Activated T-cell treated with anti-CD3 and anti-CD28 coated beads, Interleukin-2, amount 50 U/mL, for 4 hours (primary cell): ENCODE results near the gene CNTN5. TPM values are rescaled to one million over a fixed set of nuclear protein-coding genes. Genes with fewer than 3 reads are reported as not detected.

Source experiments
- ATAC-seq, 2 donors: fragments of 200-7000 bp; cut with Tn5 transposase; one replicate each; pipeline ENCODE4 v1.10.0; 2021
- DNase-seq: peaks from one replicate; pipeline ENCODE4 v3.0.0-alpha.2; 2020
- H3K27me3 Mint-ChIP-seq: one replicate; pipeline ENCODE4 v1.8.0; 2021; ENCODE audit warnings: low read depth, mixed read lengths
- H3K36me3 Mint-ChIP-seq: one replicate; pipeline ENCODE4 v1.8.0; 2022; ENCODE audit warnings: mixed read lengths; ENCODE audit not compliant: insufficient read depth
- H3K4me1 Mint-ChIP-seq: one replicate; pipeline ENCODE4 v1.8.0; 2021; ENCODE audit warnings: low read depth, mixed read lengths
- H3K4me3 Mint-ChIP-seq: one replicate; pipeline ENCODE4 v1.8.0; 2021; ENCODE audit warnings: mild to moderate bottlenecking, moderate library complexity, mixed read lengths
- H3K9me3 Mint-ChIP-seq: one replicate; pipeline ENCODE4 v1.8.0; 2021; ENCODE audit warnings: mixed read lengths
- total RNA-seq, 3 donors: library from RNA; stranded (reverse); gene quantifications; one replicate each; pipeline ENCODE4 v1.2.1, GENCODE V29; 2021

Gene CNTN5
- total RNA-seq, 3 donors from 2014 or later = not detected

DNA sequence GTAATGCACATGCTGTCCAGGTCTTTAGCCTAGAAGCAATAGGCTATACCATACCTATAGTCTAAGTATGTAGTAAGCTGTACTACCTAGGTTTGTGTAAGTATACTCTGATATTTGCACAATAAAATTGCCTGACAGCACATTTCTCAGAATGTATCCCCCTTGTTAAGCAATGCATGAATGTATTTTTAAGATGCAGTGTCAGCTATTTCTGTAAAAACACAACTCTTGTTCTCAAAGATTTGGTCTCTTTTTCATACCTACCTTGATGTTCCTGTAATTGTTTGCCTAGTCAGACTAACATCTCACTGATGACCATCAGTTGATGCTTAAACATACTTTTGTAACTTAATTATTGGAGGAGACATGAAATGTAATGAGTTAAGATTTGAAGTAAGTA, 619.9 kb downstream of the CNTN5 start:
- Mint-ChIP-seq H3K4me1 (no peaks in the 10 kb centered on the region), H3K9me3 (peaks cover 18% of the 10 kb centered on the region), H3K36me3 (no peaks in the 10 kb centered on the region), H3K27me3 (no peaks in the 10 kb centered on the region), H3K4me3 (no peak overlapping the region)
- ATAC-seq (no peak), DNase-seq (no peak)

- ATAC-seq (no peak), DNase-seq (no peak)
- Mint-ChIP-seq H3K36me3 (no peaks in the 10 kb centered on the region), H3K9me3 (peaks cover 17% of the 10 kb centered on the region), H3K4me1 (no peaks in the 10 kb centered on the region), H3K27me3 (no peaks in the 10 kb centered on the region), H3K4me3 (no peak overlapping the region)
Measured at GRCh38 chr11:99645934-99646333, 625.2 kb downstream of the CNTN5 start.

DNA sequence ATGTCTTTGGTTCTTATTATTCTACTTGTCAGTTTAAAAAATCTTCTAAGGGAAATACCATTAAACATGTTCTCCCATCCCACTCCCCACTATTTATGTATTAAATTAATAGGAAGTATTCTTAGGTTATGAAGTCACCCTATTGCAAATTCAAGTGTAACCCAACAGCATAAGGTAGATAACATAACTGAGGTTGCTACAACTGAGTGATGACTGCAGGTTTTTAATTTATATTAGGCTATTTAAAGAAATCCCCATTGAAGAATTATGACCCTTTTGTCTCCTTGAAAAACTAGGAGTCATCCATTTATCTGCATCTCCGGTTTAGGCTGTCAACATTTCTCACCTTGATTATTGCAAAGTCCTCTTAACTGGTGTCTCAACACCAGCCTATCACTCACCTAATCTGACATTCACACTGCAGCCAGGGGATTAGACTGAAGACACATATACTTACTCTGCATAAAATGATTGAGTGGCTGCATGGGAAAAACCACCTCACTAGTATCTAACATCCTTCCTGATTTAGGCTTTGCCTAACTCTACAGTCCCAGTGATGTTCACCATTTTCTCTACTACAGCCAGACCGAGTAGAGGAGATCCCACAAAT, 649.4 kb downstream of the CNTN5 start:
- Mint-ChIP-seq H3K27me3 (no peaks in the 10 kb centered on the region), H3K9me3 (peaks cover 23% of the 10 kb centered on the region)

DNA sequence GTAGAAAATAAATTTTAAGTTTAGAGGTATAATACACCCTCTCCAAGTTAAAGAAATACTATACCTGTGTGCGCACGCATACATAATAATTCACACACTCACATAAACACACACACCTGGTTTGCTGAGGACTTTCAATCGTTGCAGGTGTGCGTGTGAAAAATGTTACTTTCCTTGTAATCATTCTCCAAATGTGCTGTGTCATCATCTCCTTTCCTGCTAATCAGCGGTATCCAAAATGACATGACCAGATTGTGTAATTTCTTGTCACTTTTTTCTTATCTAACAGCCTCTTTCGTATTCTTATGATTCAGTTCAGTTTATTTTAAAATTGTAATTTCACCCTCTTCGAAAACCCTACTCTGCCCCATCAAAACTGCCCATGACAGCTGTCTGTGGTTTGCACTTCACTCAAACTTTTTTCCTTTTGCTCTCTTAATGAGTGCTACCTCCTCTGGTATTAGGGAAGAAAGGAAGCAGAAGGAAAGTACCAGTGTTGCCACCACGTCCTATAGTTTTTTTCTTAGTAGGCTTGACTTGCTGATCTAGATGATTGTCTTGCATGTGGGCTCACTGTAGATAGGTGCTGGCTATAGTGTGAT, 651.2 kb downstream of the CNTN5 start:
- ATAC-seq (no peak), DNase-seq (no peak)
- Mint-ChIP-seq H3K4me1 (no peaks in the 10 kb centered on the region), H3K27me3 (no peaks in the 10 kb centered on the region), H3K36me3 (no peaks in the 10 kb centered on the region), H3K4me3 (no peak overlapping the region), H3K9me3 (peaks cover 23% of the 10 kb centered on the region)

More for the DNA sequence above, 649.4 kb downstream of the CNTN5 start:
- Mint-ChIP-seq H3K36me3 (no peaks in the 10 kb centered on the region), H3K4me3 (no peak overlapping the region), H3K4me1 (no peaks in the 10 kb centered on the region)
- DNase-seq (no peak), ATAC-seq (no peak)

DNA sequence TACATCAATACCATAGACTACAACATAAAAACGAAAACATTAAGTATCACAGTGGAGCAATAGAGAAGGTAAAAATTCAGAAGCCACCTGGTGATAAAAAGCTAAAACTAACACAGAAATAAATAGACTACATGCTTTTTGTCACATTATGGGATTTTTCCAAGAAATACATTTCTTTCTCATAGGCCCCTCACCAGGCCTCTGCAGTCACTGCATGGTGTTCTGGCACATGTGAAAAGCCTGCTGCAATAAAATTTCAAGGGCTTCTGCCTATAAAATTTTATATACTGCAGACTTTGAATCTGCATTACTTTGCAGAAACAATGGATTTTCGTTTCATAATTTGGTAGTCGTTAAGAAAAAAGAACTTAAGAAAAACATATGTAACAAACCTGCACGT, 655.5 kb downstream of the CNTN5 start:
- Mint-ChIP-seq H3K27me3 (no peaks in the 10 kb centered on the region), H3K36me3 (no peaks in the 10 kb centered on the region), H3K9me3 (peaks cover 18% of the 10 kb centered on the region), H3K4me3 (no peak overlapping the region), H3K4me1 (no peaks in the 10 kb centered on the region)
- DNase-seq = no peak
- no peak for ATAC-seq

DNA sequence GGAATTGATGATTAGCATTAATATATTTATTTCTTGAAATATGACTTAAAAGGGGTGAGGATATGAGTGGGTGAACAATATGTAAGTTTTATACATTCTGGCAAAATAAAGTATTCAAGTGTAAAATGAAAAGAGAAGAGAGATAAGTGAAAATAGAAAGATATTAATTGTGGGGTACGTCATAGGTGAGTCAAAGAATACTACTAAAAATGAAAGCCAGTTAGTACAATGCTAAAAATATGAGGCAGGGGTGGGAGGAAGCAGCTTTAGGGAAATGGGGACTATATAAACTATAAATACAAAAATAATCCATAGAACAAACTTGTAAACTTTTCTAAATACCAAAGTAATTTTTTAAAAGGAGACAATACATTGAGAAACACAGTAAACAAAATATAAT, 661.4 kb downstream of the CNTN5 start:
- H3K4me1 Mint-ChIP-seq = no peaks in the 10 kb centered on the region
- H3K4me3 Mint-ChIP-seq = no peak overlapping the region
- DNase-seq (no peak), ATAC-seq (no peak)
- no peaks in the 10 kb centered on the region for H3K36me3 Mint-ChIP-seq
- no peaks in the 10 kb centered on the region for H3K27me3 Mint-ChIP-seq
- peaks cover 7% of the 10 kb centered on the region for H3K9me3 Mint-ChIP-seq

GRCh38 chr11:99682646-99683045, 661.9 kb downstream of the CNTN5 start:
- DNase-seq (no peak), ATAC-seq (no peak)
- no peaks in the 10 kb centered on the region for H3K27me3 Mint-ChIP-seq
- no peaks in the 10 kb centered on the region for H3K36me3 Mint-ChIP-seq
- no peak overlapping the region for H3K4me3 Mint-ChIP-seq
- H3K4me1 Mint-ChIP-seq = no peaks in the 10 kb centered on the region
- H3K9me3 Mint-ChIP-seq = peaks cover 7% of the 10 kb centered on the region

DNA sequence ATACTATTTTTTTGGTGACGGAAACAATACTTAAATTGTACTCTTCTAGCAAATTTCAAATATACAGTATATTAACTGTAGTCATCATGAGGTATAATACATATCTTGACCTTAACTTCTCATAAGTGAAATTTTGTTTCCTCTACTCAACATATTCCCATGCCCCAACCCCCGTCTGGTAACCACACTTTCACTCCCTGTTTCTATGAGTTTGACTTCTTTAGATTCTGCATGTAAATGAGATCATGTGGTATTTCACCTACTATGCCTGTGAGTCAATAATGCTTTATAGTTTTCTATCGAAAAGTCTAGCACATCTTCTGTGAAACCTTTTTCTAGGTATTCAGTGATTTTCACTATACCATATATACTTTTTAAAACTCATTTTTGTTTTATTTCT, 663.2 kb downstream of the CNTN5 start:
- ATAC-seq (no peak), DNase-seq (no peak)
- H3K4me3 Mint-ChIP-seq = no peak overlapping the region
- H3K4me1 Mint-ChIP-seq = no peaks in the 10 kb centered on the region
- H3K36me3 Mint-ChIP-seq = no peaks in the 10 kb centered on the region
- peaks cover 7% of the 10 kb centered on the region for H3K9me3 Mint-ChIP-seq
- H3K27me3 Mint-ChIP-seq = no peaks in the 10 kb centered on the region

DNA sequence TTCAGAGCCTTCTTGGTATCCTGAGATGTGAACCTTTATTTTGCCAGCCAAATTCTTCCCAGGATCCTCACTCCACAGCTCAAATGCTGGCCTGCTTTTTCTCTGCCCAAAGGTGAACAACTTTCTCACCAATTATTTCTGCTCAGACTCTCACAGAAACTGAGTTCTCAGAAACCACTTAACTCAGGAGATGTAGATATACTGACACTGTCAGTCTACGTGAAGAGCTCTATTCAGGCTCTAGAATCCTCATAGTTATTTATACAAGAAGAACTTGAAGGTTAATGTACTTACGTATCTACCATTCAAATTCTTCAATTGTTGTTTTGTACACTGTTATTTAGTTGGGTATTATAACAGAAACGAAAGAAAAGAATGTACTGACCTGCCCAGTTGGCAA, 666.1 kb downstream of the CNTN5 start:
- Mint-ChIP-seq H3K4me3 (no peak overlapping the region), H3K4me1 (no peaks in the 10 kb centered on the region), H3K36me3 (no peaks in the 10 kb centered on the region), H3K27me3 (no peaks in the 10 kb centered on the region), H3K9me3 (peaks cover 25% of the 10 kb centered on the region)
- DNase-seq = no peak
- no peak for ATAC-seq

DNA sequence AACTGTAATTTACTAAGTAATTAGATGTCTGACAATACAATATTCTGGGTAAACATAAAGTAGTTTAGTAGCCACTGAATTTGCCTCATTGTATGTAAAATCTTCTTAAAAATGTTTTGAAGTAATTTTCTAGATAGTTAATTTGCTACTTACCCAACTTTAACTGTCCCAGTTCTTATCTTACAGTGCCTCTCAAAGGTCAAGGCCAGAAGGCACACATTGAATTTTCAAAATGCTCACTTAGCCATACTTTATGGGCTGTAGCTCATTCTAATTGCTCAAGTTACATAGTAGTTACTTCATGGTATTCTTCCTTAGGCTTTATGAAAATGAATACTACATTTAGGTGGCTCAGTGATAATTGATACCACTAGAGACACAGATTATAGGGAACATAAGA, 666.6 kb downstream of the CNTN5 start:
- Mint-ChIP-seq H3K4me3 (no peak overlapping the region), H3K27me3 (no peaks in the 10 kb centered on the region), H3K9me3 (peaks cover 28% of the 10 kb centered on the region), H3K4me1 (no peaks in the 10 kb centered on the region), H3K36me3 (no peaks in the 10 kb centered on the region)
- no peak for ATAC-seq
- DNase-seq = no peak

GRCh38 chr11:99693941-99694492, 673.3 kb downstream of the CNTN5 start:
- no peaks in the 10 kb centered on the region for H3K36me3 Mint-ChIP-seq
- H3K4me3 Mint-ChIP-seq = no peak overlapping the region
- H3K27me3 Mint-ChIP-seq = no peaks in the 10 kb centered on the region
- ATAC-seq (no peak), DNase-seq (no peak)
- no peaks in the 10 kb centered on the region for H3K4me1 Mint-ChIP-seq
- peaks cover 42% of the 10 kb centered on the region for H3K9me3 Mint-ChIP-seq

DNA sequence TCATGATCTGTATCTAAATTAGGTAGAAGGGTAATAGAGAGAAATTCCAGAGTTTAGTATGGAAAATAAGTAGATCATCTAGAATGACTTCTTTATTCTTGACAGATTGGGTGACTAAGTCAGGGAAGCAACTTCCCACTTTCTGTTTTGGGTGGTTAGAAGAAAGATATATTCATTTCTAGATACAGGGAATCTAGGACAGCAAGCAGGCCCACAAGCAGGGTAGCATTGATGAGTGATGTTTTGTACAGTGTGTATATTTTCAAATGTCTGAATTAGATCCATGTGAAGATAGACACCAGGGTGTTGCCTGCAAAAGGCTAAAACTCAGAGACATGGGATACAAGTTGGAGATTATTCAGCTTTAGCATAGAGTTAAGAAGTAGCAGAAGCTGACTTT, 674.4 kb downstream of the CNTN5 start:
- Mint-ChIP-seq H3K27me3 (no peaks in the 10 kb centered on the region), H3K9me3 (peaks cover 34% of the 10 kb centered on the region), H3K4me1 (no peaks in the 10 kb centered on the region), H3K36me3 (no peaks in the 10 kb centered on the region), H3K4me3 (no peak overlapping the region)
- DNase-seq = no peak
- ATAC-seq = no peak

GRCh38 chr11:99706848-99707247, 686.1 kb downstream of the CNTN5 start:
- no peaks in the 10 kb centered on the region for H3K36me3 Mint-ChIP-seq
- no peaks in the 10 kb centered on the region for H3K4me1 Mint-ChIP-seq
- H3K9me3 Mint-ChIP-seq = peaks cover 8% of the 10 kb centered on the region
- DNase-seq (no peak), ATAC-seq (no peak)
- H3K27me3 Mint-ChIP-seq = no peaks in the 10 kb centered on the region
- no peak overlapping the region for H3K4me3 Mint-ChIP-seq

DNA sequence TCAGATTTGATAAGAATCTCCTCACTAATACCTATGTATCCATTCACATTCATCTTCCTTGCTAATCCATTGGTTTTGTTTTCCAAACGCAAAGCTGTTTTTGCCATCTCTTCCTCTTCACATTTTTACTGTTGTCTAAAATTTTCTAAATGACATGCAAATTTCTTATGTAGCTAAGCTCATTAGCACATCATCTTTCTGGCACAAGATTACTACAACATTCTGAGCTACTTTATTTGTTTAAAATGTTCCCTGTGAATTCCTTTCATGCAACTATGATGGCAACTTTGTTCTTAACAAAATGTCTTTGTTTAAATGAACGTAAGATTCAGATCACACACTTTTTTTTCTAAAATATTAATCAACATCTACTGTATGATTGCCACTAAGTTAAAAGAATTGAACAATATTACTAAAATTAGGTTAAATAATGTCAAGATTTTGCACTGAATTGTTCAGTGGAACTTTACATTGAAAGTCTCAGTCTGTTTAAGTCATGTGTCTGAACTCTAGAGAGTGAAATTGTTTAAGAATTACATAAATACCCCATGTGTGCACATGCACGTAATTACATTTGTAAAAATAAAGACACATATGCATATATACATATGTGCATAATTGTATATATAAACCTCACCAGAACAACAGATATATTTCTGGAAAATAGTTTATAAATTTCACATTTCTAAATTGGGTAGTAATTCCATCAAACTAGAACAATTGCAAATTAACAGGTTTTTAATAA, 688.4 kb downstream of the CNTN5 start:
- no peaks in the 10 kb centered on the region for H3K27me3 Mint-ChIP-seq
- no peak overlapping the region for H3K4me3 Mint-ChIP-seq
- H3K36me3 Mint-ChIP-seq = no peaks in the 10 kb centered on the region
- no peak for ATAC-seq
- H3K9me3 Mint-ChIP-seq = peaks cover 14% of the 10 kb centered on the region
- DNase-seq = no peak
- H3K4me1 Mint-ChIP-seq = no peaks in the 10 kb centered on the region

DNA sequence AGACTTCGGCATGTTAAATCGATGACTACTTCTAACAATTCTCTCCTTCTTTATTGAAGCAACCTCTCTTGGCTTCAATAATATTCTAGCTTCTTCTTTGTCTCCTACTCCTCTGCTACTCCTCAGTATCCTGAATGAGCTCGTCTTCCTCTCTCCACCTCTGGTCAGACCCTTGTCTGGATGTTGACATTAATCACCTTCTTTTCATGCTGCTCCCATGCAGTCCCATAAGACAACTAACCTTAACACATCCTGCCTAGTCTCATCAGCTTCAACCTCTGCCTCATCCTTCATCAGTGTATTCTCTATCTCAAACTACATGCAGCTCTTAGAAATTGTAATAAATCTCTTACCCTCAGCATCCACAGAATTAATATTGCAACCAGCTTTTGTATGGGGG, 695.6 kb downstream of the CNTN5 start:
- no peaks in the 10 kb centered on the region for H3K36me3 Mint-ChIP-seq
- no peak for DNase-seq
- H3K9me3 Mint-ChIP-seq = peaks cover 19% of the 10 kb centered on the region
- no peaks in the 10 kb centered on the region for H3K4me1 Mint-ChIP-seq
- no peak for ATAC-seq
- no peak overlapping the region for H3K4me3 Mint-ChIP-seq
- H3K27me3 Mint-ChIP-seq = no peaks in the 10 kb centered on the region
